K562 (cell line): ENCODE measurements around the gene GPN3. TPM values are rescaled to one million over a fixed set of nuclear protein-coding genes. Genes with fewer than 3 reads are reported as not detected.

Experiments used
- ATAC-seq: fragments of 200-7000 bp; cut with Tn5 transposase; 3 replicates; pipeline ENCODE4 v1.9.1; 2020; ENCODE audit warnings: moderate library complexity
- BruUV-seq: library from RNA; stranded (reverse); fragments of 400-500 nt; replicated peaks from 2 replicates; lab custom pipeline; 2021; lab: Mats Ljungman, UMichigan
- CTCF ChIA-PET: fragments of 300-600 bp; formaldehyde crosslinking; extraction: SDS; loops from one replicate; lab custom pipeline; 2021; ENCODE audit warnings: low intra/inter-chr PET ratio; lab: Yijun Ruan, JAX
- POLR2A ChIA-PET: fragments of 300-600, 350-650 bp; sonication (Branson Sonifier 250); formaldehyde crosslinking; extraction: SDS; loops from one replicate; lab custom pipeline; 2021; ENCODE audit warnings: antibody characterized with exemption, inconsistent platforms; lab: Yijun Ruan, JAX
- DNase-seq, 4 experiments: peaks; one replicate each; pipeline versions ENCODE4 v3.0.0 to v3.0.0-alpha.2; 2011 to 2018; ENCODE audit warnings: low spot score in 3 of 4, mixed read lengths in 3 of 4; ENCODE audit errors: extremely low read depth in 1 of 4
- FAIRE-seq: peaks from 2 replicates; lab custom pipeline; 2011; peaks lifted over from hg19 to GRCh38; lab: Jason Lieb, UNC
- H2AFZ ChIP-seq: 2 replicates; pipeline ENCODE4 v1.6.0; 2011; ENCODE audit warnings: low read depth, low read length, control low read depth, inconsistent platforms
- H3K27ac ChIP-seq: fragments of 200-600 bp; 3 replicates; pipeline ENCODE4 v1.8.0; 2011; ENCODE audit warnings: low read depth, mild to moderate bottlenecking, control low read depth, inconsistent platforms, low read length, moderate library complexity, mixed read lengths; ENCODE audit errors: extremely low read depth
- H3K27me3 ChIP-seq, 2 experiments: fragments of 300-600 bp in 1 of 2; 2 replicates in 1 of 2; 3 replicates in 1 of 2; pipeline versions ENCODE4 v1.6.0 to v1.8.0; 2011; ENCODE audit warnings: inconsistent platforms in 2 of 2, low read length in 2 of 2, mild to moderate bottlenecking in 1 of 2, mixed read lengths in 1 of 2, moderate library complexity in 1 of 2; ENCODE audit not compliant: control insufficient read depth in 2 of 2, insufficient read depth in 2 of 2
- H3K36me3 ChIP-seq: fragments of 300-600 bp; 3 replicates; pipeline ENCODE4 v1.8.0; 2011; ENCODE audit warnings: mild to moderate bottlenecking, low read length, inconsistent platforms; ENCODE audit not compliant: control insufficient read depth, insufficient read depth
- H3K4me1 ChIP-seq, 2 experiments: fragments of 200-600 bp in 1 of 2; replicated peaks in 1 of 2; 2 replicates in 1 of 2; 3 replicates in 1 of 2; pipeline versions ENCODE4 v1.5.1 to v1.8.0; 2011; ENCODE audit warnings: inconsistent platforms in 2 of 2, low read length in 2 of 2, mild to moderate bottlenecking in 1 of 2, mixed read lengths in 1 of 2, moderate library complexity in 1 of 2; ENCODE audit not compliant: control insufficient read depth in 2 of 2, insufficient read depth in 2 of 2
- H3K4me2 ChIP-seq: 2 replicates; pipeline ENCODE4 v1.6.1; 2011; ENCODE audit warnings: low read length, control low read depth, inconsistent platforms, mixed read lengths; ENCODE audit not compliant: insufficient read depth
- H3K4me3 ChIP-seq: fragments of 200-600 bp; sonication (generic), shearing (Covaris generic); 2 replicates; pipeline ENCODE4 v1.5.1; 2016; ENCODE audit warnings: control low read depth, inconsistent platforms
- H3K79me2 ChIP-seq: fragments of 200-600 bp; 3 replicates; pipeline ENCODE4 v1.8.0; 2011; ENCODE audit warnings: low read length, inconsistent platforms; ENCODE audit not compliant: control insufficient read depth, insufficient read depth
- H3K9ac ChIP-seq, 2 experiments: 2 replicates each; pipeline versions ENCODE4 v1.6.0 to v1.6.1; 2011; ENCODE audit warnings: low read depth in 2 of 2, low read length in 2 of 2, control low read depth in 1 of 2, inconsistent platforms in 1 of 2, mild to moderate bottlenecking in 1 of 2, mixed read lengths in 1 of 2; ENCODE audit not compliant: insufficient read depth in 1 of 2
- H3K9me1 ChIP-seq: one replicate; pipeline ENCODE4 v1.6.0; 2011; ENCODE audit warnings: inconsistent platforms, mild to moderate bottlenecking, low read length, moderate library complexity; ENCODE audit not compliant: control insufficient read depth, insufficient read depth
- H3K9me3 ChIP-seq: replicated peaks from 2 replicates; pipeline ENCODE4 v1.5.1; 2011; ENCODE audit warnings: low read depth, low read length, inconsistent platforms; ENCODE audit not compliant: control insufficient read depth, insufficient read depth
- H4K20me1 ChIP-seq: replicated peaks from 2 replicates; pipeline ENCODE4 v1.6.1; 2011; ENCODE audit warnings: low read length, inconsistent platforms, mixed read lengths; ENCODE audit not compliant: control insufficient read depth, insufficient read depth
- BRCA1 ChIP-seq, 2 experiments: fragments of 450-650 bp in 1 of 2; sonication (generic) in 1 of 2; formaldehyde crosslinking in 1 of 2; IDR thresholded peaks; 2 replicates each; pipeline versions ENCODE4 v1.5.0 to v1.6.1; 2017 to 2020; ENCODE audit warnings: mild to moderate bottlenecking in 1 of 2, missing genetic modification reagents in 1 of 2
- EP400 ChIP-seq: fragments of 450-650 bp; IDR thresholded peaks from 2 replicates; pipeline ENCODE4 v1.6.1; 2017; ENCODE audit warnings: antibody characterized with exemption, mild to moderate bottlenecking, moderate library complexity
- HES1 ChIP-seq: fragments of 450-650 bp; IDR thresholded peaks from 2 replicates; pipeline ENCODE4 v1.6.1; 2016; ENCODE audit warnings: low read depth, mild to moderate bottlenecking, moderate library complexity
- HEY1 ChIP-seq: fragments of 250-450 bp; sonication (Bioruptor Pico); IDR thresholded peaks from 2 replicates; pipeline ENCODE4 v1.5.0; 2020; ENCODE audit warnings: mild to moderate bottlenecking, moderate library complexity, borderline replicate concordance
- IRF9 ChIP-seq: fragments of 450-650 bp; IDR thresholded peaks from 2 replicates; pipeline ENCODE4 v1.6.1; 2016; ENCODE audit warnings: missing biosample characterization, missing genetic modification characterization
- KAT8 ChIP-seq: fragments of 450-650 bp; IDR thresholded peaks from 2 replicates; pipeline ENCODE4 v1.6.1; 2016; ENCODE audit warnings: low read depth, mild to moderate bottlenecking
- KLF16 ChIP-seq: IDR thresholded peaks from 2 replicates; pipeline ENCODE4 v1.6.1; 2016; ENCODE audit warnings: antibody characterized with exemption
- LEF1 ChIP-seq: fragments of 450-650 bp; IDR thresholded peaks from 2 replicates; pipeline ENCODE4 v1.6.1; 2016; ENCODE audit warnings: mild to moderate bottlenecking
- NEUROD1 ChIP-seq: fragments of 150-350 bp; IDR thresholded peaks from 2 replicates; pipeline ENCODE4 v1.6.1; 2014; ENCODE audit warnings: borderline replicate concordance, low read length, low read depth; ENCODE audit not compliant: partially characterized antibody
- RBM25 ChIP-seq: fragments of 200-400 bp; formaldehyde crosslinking; IDR thresholded peaks from 2 replicates; pipeline ENCODE4 v1.6.1; 2018; ENCODE audit warnings: low read length, low read depth, moderate library complexity; ENCODE audit not compliant: severe bottlenecking
- RBM34 ChIP-seq: fragments of 200-400 bp; formaldehyde crosslinking; IDR thresholded peaks from 2 replicates; pipeline ENCODE4 v1.6.1; 2018; ENCODE audit warnings: low read length, borderline replicate concordance; ENCODE audit not compliant: insufficient read depth
- ZNF121 ChIP-seq: sonication (generic); formaldehyde crosslinking; conservative IDR thresholded peaks from 2 replicates; pipeline ENCODE4 v1.8.0; 2022; ENCODE audit warnings: missing genetic modification reagents
- ZNF165 ChIP-seq: fragments of 250-450 bp; sonication (Bioruptor Pico); IDR thresholded peaks from 2 replicates; pipeline ENCODE4 v1.4.0; 2020; ENCODE audit warnings: borderline replicate concordance
- WGBS: fragments of 100-300 bp; shearing (Covaris generic); methylation state at CpG from one replicate; pipeline ENCODE4 v1.1.6; 2016; ENCODE audit warnings: low coverage, mixed read lengths; ENCODE audit not compliant: insufficient coverage; ENCODE audit errors: missing lambda C conversion rate; 5-methylcytosine and 5-hydroxymethylcytosine counted together
- in situ Hi-C: fragments of 300-500 bp; cut with MboI; formaldehyde crosslinking; loops from 4 replicates; pipeline ENCODE4 v1.15.0; 2018; ENCODE audit warnings: inconsistent platforms, mixed read lengths
- intact Hi-C: fragments of 100-400 bp; cut with micrococcal nuclease; formaldehyde crosslinking; loops from 2 replicates; pipeline ENCODE4 v1.14.2; 2022
- polyA plus RNA-seq, 8 experiments: library from polyadenylated mRNA; depleted of rRNA in 4 of 8; stranded (reverse) in 5 of 8; unstranded in 3 of 8; fragments of >200 nt; fragmentation: Nextera tagmentation in 2 of 8; fragmentation: Illumina TruSeq in 1 of 8; extraction: Ambion mirVana in 2 of 8; extraction: Trizol in 1 of 8; gene quantifications; 2 replicates each; pipeline versions ENCODE4 v1.2.1 to v1.2.3, GENCODE V29; 2011 to 2014; ENCODE audit warnings: inconsistent platforms in 1 of 8, missing spikeins in 1 of 8
- total RNA-seq, 7 experiments: library from RNA; depleted of rRNA in 6 of 7; stranded (reverse); fragments of >200 nt in 6 of 7; fragmentation: Illumina TruSeq in 2 of 7; extraction: Trizol in 2 of 7; gene quantifications; 2 replicates each; pipeline versions ENCODE4 v1.2.1 to v1.2.3, GENCODE V29; 2011 to 2021; ENCODE audit warnings: low replicate concordance in 1 of 7

The GPN3 gene
- total and polyA plus RNA-seq, 9 of the 15 experiments (the other 6 are each of a cell fraction or from before 2014, with no cell fraction given): 35.8 to 123 (median 64.2) TPM

- H3K4me3 ChIP-seq: no peak overlapping the region
- ChIA-PET CTCF (no interaction called here), POLR2A (no interaction called here)
- no peaks in the 10 kb centered on the region for H3K27me3 ChIP-seq
- peaks cover 10 to 13% of the 10 kb centered on the region in 2 experiments; a peak in 4 of 5 replicates for H3K4me1 ChIP-seq
- H3K36me3 ChIP-seq: peaks cover 1% of the 10 kb centered on the region; the same call in 1 of the 3 replicates
- in situ Hi-C loops: no loop called here
- H3K9me3 ChIP-seq: no peaks in the 10 kb centered on the region; the same call in 1 of the 2 replicates
- no peaks in the 10 kb centered on the region for H4K20me1 ChIP-seq
- ATAC-seq: no peak
- H3K79me2 ChIP-seq: peaks cover 20% of the 10 kb centered on the region
- BruUV-seq: no TSS peak
- intact Hi-C loops: no loop called here
- no peak for TF ChIP-seq KAT8
- TF ChIP-seq RBM25: peak; percentile 32
- no peak for TF ChIP-seq KLF16
- no peak for TF ChIP-seq NEUROD1
- TF ChIP-seq ZNF121 (CRISPR knock-in tag): peak; percentile 65
- TF ChIP-seq HEY1 (CRISPR knock-in tag): no peak
- TF ChIP-seq RBM34: no peak
- no peak for TF ChIP-seq EP400
- TF ChIP-seq ZNF165: no peak
- no peak for TF ChIP-seq BRCA1 (IDR thresholded peaks at IDR 0.05)
- no peak for TF ChIP-seq BRCA1 (CRISPR knock-in tag; IDR thresholded peaks at IDR 0.05)
- no peak for TF ChIP-seq IRF9
- no peak for TF ChIP-seq HES1
- no peak for TF ChIP-seq LEF1
- no peak for DNase-seq
- H2AFZ ChIP-seq: no peak overlapping the region
- H3K9me1 ChIP-seq: no peaks in the 10 kb centered on the region
- H3K27ac ChIP-seq: no peak overlapping the region
- no peak for FAIRE-seq
- WGBS: 55% methylated on average over 3 of the region's 3 CpGs
- H3K4me2 ChIP-seq: no peak overlapping the region
- H3K9ac ChIP-seq: no peak overlapping the region
Measured at GRCh38 chr12:110505332-110505731, 37.3 kb upstream of the GPN3 start.
